Cardiac septum (tissue), 1 donor: Measurements from ENCODE around the gene NEK6. TPM values are rescaled to one million over a fixed set of nuclear protein-coding genes. Genes with fewer than 3 reads are reported as not detected.

Experiments used
- DNase-seq: peaks from one replicate; pipeline ENCODE4 v3.0.0-alpha.2; 2020; ENCODE audit warnings: low spot score
- intact Hi-C: fragments of 100-400 bp; cut with DNase I; formaldehyde crosslinking; loops from one replicate; pipeline ENCODE4 v1.14.0; 2022
- total RNA-seq: library from RNA; stranded (reverse); fragmentation: NEBNext Ultra II Directional; extraction: Animal tissue kit (Norgen Biotek cat#: 25700); gene quantifications from one replicate; pipeline ENCODE4 v1.2.1, GENCODE V29; 2021
- donor health status: DM: no; HTN: no; CAD: no.

Gene NEK6
- total RNA-seq, 1 donor from 2014 or later, result 11.6 TPM

- intact Hi-C loops, result no loop called here
- no peak for DNase-seq
Measured at GRCh38 chr9:124272979-124273378, 15.2 kb downstream of the NEK6 start.

- DNase-seq, result no peak
- intact Hi-C loops, result no loop called here
Measured at GRCh38 chr9:124273427-124274160, 15.8 kb downstream of the NEK6 start.

- intact Hi-C loops, result no loop called here
- no peak for DNase-seq
Measured at GRCh38 chr9:124274226-124274625, 16.5 kb downstream of the NEK6 start.

GRCh38 chr9:124274738-124275137 is 17.0 kb downstream of the NEK6 start:
- intact Hi-C loops, result no loop called here
- no peak for DNase-seq

GRCh38 chr9:124277420-124277819 is 19.7 kb downstream of the NEK6 start:
- DNase-seq, result no peak
- intact Hi-C loops, result no loop called here

- DNase-seq, result no peak
- intact Hi-C loops, result no loop called here
Measured at GRCh38 chr9:124278054-124278540, 20.3 kb downstream of the NEK6 start.

GRCh38 chr9:124279531-124280175 is 21.9 kb downstream of the NEK6 start:
- intact Hi-C loops, result no loop called here
- no peak for DNase-seq

- DNase-seq, result no peak
- intact Hi-C loops, result no loop called here
Measured at GRCh38 chr9:124280176-124280691, 22.5 kb downstream of the NEK6 start.

- intact Hi-C loops, result no loop called here
- no peak for DNase-seq
Measured at GRCh38 chr9:124281931-124282371, 24.2 kb downstream of the NEK6 start.

GRCh38 chr9:124282442-124283227 is 24.9 kb downstream of the NEK6 start:
- intact Hi-C loops, result no loop called here
- DNase-seq, result peak; percentile 84

GRCh38 chr9:124283228-124283814 is 25.6 kb downstream of the NEK6 start:
- intact Hi-C loops, result no loop called here
- no peak for DNase-seq

GRCh38 chr9:124284237-124284831 is 26.6 kb downstream of the NEK6 start:
- DNase-seq, result no peak
- intact Hi-C loops, result no loop called here

- DNase-seq, result no peak
- intact Hi-C loops, result no loop called here
Measured at GRCh38 chr9:124284940-124285441, 27.2 kb downstream of the NEK6 start.

- intact Hi-C loops, result no loop called here
- DNase-seq, result no peak
Measured at GRCh38 chr9:124285490-124285889, 27.7 kb downstream of the NEK6 start.

- intact Hi-C loops, result no loop called here
- DNase-seq, result no peak
Measured at GRCh38 chr9:124285903-124286291, 28.1 kb downstream of the NEK6 start.

- DNase-seq, result no peak
- intact Hi-C loops, result no loop called here
Measured at GRCh38 chr9:124286292-124286931, 28.7 kb downstream of the NEK6 start.

- DNase-seq, result no peak
- intact Hi-C loops, result no loop called here
Measured at GRCh38 chr9:124290053-124290591, 32.4 kb downstream of the NEK6 start.

- intact Hi-C loops, result no loop called here
- no peak for DNase-seq
Measured at GRCh38 chr9:124290743-124291554, 33.2 kb downstream of the NEK6 start.
